ENCODE data around the gene LTF. TPM values are rescaled to one million over a fixed set of nuclear protein-coding genes. Genes with fewer than 3 reads are reported as not detected.

LTF gene
- total and polyA plus RNA-seq, 9 of the 15 experiments (the other 6 are each of a cell fraction or from before 2014, with no cell fraction given), result 0.07 TPM; not detected in 8

GRCh38 chr3:46488735-46489361 lies 24.1 kb upstream of the LTF start (continued):
- TF ChIP-seq KDM5B (IDR thresholded peaks at IDR 0.05; ENCODE audit: insufficient replicate concordance, low read depth, low read length) (no peak), MCM7 (IDR thresholded peaks at IDR 0.05) (no peak), KAT7 (CRISPR knock-in tag; IDR thresholded peaks at IDR 0.05; ENCODE audit: borderline replicate concordance) (no peak), SMAD1 (IDR thresholded peaks at IDR 0.05; ENCODE audit: low read depth, low read length, partially characterized antibody) (no peak), ELK1 (CRISPR knock-in tag; IDR thresholded peaks at IDR 0.05) (no peak), FOXP1 (CRISPR knock-in tag; IDR thresholded peaks at IDR 0.05) (peak; percentile 96), ZBTB9 (CRISPR knock-in tag; IDR thresholded peaks at IDR 0.05) (peak; percentile 88; the same call in 1 of the 2 replicates), ZSCAN32 (CRISPR knock-in tag; IDR thresholded peaks at IDR 0.05) (no peak), E2F1 (CRISPR knock-in tag; IDR thresholded peaks at IDR 0.05) (peak; percentile 58; the same call in 1 of the 2 replicates), ZNF395 (CRISPR knock-in tag; IDR thresholded peaks at IDR 0.05) (no peak), ARHGAP35 (IDR thresholded peaks at IDR 0.05; ENCODE audit: partially characterized antibody) (no peak), HDAC8 (tag; IDR thresholded peaks at IDR 0.05) (no peak), NR4A1 (CRISPR knock-in tag; IDR thresholded peaks at IDR 0.05) (0 out of 2 replicates have a peak, but pooled peaks have one; percentile 38), NR4A1 (tag; IDR thresholded peaks at IDR 0.05) (peak; percentile 55), C11orf30 (IDR thresholded peaks at IDR 0.05; ENCODE audit: low read depth) (peak; percentile 51; the same call in 1 of the 2 replicates), MYBL2 (IDR thresholded peaks at IDR 0.05; ENCODE audit: low read depth) (no peak), MYBL2 (CRISPR knock-in tag; IDR thresholded peaks at IDR 0.05; ENCODE audit: borderline replicate concordance) (no peak), ZNF561 (CRISPR knock-in tag; conservative IDR thresholded peaks at IDR 0.05) (no peak), STAT6 (CRISPR knock-in tag; IDR thresholded peaks at IDR 0.05) (no peak; the same call in 1 of the 2 replicates), HOXB6 (CRISPR knock-in tag; IDR thresholded peaks at IDR 0.05; ENCODE audit: borderline replicate concordance) (no peak)

Measured in K562 (cell line).